ENCODE results near the gene TMEM140.

TMEM140 gene

GRCh38 chr7:135197906-135198655 lies 50.2 kb downstream of the TMEM140 start:
- Histone ChIP-seq H2AK5ac (ENCODE audit: low read depth, low read length) (no peak overlapping the region), H3K79me1 (ENCODE audit: low read depth, low read length) (no peaks in the 10 kb centered on the region), H2BK120ac (ENCODE audit: low read depth, low read length) (no peak overlapping the region), H2BK12ac (ENCODE audit: low read length) (no peak overlapping the region), H3K4me1 (ENCODE audit: control insufficient read depth in 2 of 2, insufficient read depth in 1 of 2, low read depth in 1 of 2, low read length in 2 of 2) (peaks cover 2 to 6% of the 10 kb centered on the region in 2 donors), H3K4me3 (ENCODE audit: low read length in 2 of 2) (no peak overlapping the region), H3K27ac (replicated peaks; ENCODE audit: low read length) (no peak overlapping the region), H3K27me3 (ENCODE audit: control insufficient read depth in 3 of 3, insufficient read depth in 3 of 3, low read depth in 1 of 3, low read length in 3 of 3) (no peaks in the 10 kb centered on the region), H4K91ac (ENCODE audit: low read depth, low read length, poor library complexity) (no peak overlapping the region), H2AFZ (ENCODE audit: low read length) (no peak overlapping the region), H3K4ac (ENCODE audit: low read length) (no peak overlapping the region), H3K9ac (ENCODE audit: low read depth, low read length, poor library complexity) (no peak overlapping the region), H3K9me3 (replicated peaks in 1 of 2; ENCODE audit: control insufficient read depth in 2 of 2, insufficient read depth in 1 of 2, low read depth in 1 of 2, low read length in 2 of 2) (no peaks in the 10 kb centered on the region), H4K8ac (ENCODE audit: low read depth, low read length) (no peak overlapping the region), H3K4me2 (ENCODE audit: insufficient read depth, low read length, poor library complexity, severe bottlenecking) (no peak overlapping the region), H3K18ac (ENCODE audit: low read length) (no peak overlapping the region), H2BK5ac (ENCODE audit: low read length) (no peak overlapping the region), H3K36me3 (replicated peaks in 1 of 2; ENCODE audit: control insufficient read depth in 2 of 2, insufficient read depth in 2 of 2, low read length in 2 of 2) (peaks cover 1 to 69% of the 10 kb centered on the region in 2 donors), H3K14ac (ENCODE audit: low read length) (no peak overlapping the region), H3K23ac (ENCODE audit: low read depth, low read length, poor library complexity) (no peak overlapping the region), H2BK15ac (ENCODE audit: low read length) (no peak overlapping the region)
- WGBS, 2 donors (ENCODE audit: extremely low coverage in 2 of 2, insufficient read length in 2 of 2, insufficient replicate concordance in 1 of 2), result no CpG with 5 or more reads among the region's 15 CpGs
- no peak for DNase-seq (ENCODE audit: low spot score)

- Histone ChIP-seq H4K91ac (ENCODE audit: low read depth, low read length, poor library complexity) (no peak overlapping the region), H2BK12ac (ENCODE audit: low read length) (no peak overlapping the region), H3K23ac (ENCODE audit: low read depth, low read length, poor library complexity) (no peak overlapping the region), H3K9me3 (replicated peaks in 1 of 2; ENCODE audit: control insufficient read depth in 2 of 2, insufficient read depth in 1 of 2, low read depth in 1 of 2, low read length in 2 of 2) (no peaks in the 10 kb centered on the region), H3K14ac (ENCODE audit: low read length) (no peak overlapping the region), H4K8ac (ENCODE audit: low read depth, low read length) (no peak overlapping the region), H2BK15ac (ENCODE audit: low read length) (no peak overlapping the region), H3K18ac (ENCODE audit: low read length) (no peak overlapping the region), H2AK5ac (ENCODE audit: low read depth, low read length) (no peak overlapping the region), H3K4ac (ENCODE audit: low read length) (no peak overlapping the region), H3K79me1 (ENCODE audit: low read depth, low read length) (no peaks in the 10 kb centered on the region), H2BK5ac (ENCODE audit: low read length) (no peak overlapping the region), H3K27ac (replicated peaks; ENCODE audit: low read length) (no peak overlapping the region), H3K36me3 (replicated peaks in 1 of 2; ENCODE audit: control insufficient read depth in 2 of 2, insufficient read depth in 2 of 2, low read length in 2 of 2) (peaks cover 1 to 68% of the 10 kb centered on the region in 2 donors), H3K9ac (ENCODE audit: low read depth, low read length, poor library complexity) (no peak overlapping the region), H3K4me1 (ENCODE audit: control insufficient read depth in 2 of 2, insufficient read depth in 1 of 2, low read depth in 1 of 2, low read length in 2 of 2) (peaks cover 0 to 6% of the 10 kb centered on the region in 2 donors), H3K4me2 (ENCODE audit: insufficient read depth, low read length, poor library complexity, severe bottlenecking) (no peak overlapping the region), H2BK120ac (ENCODE audit: low read depth, low read length) (no peak overlapping the region), H2AFZ (ENCODE audit: low read length) (no peak overlapping the region), H3K27me3 (ENCODE audit: control insufficient read depth in 3 of 3, insufficient read depth in 3 of 3, low read depth in 1 of 3, low read length in 3 of 3) (no peaks in the 10 kb centered on the region), H3K4me3 (ENCODE audit: low read length in 2 of 2) (no peak overlapping the region)
- no peak for DNase-seq (ENCODE audit: low spot score)
- WGBS, 2 donors (ENCODE audit: extremely low coverage in 2 of 2, insufficient read length in 2 of 2, insufficient replicate concordance in 1 of 2), result no CpG with 5 or more reads among the region's 4 CpGs
These were observed 51.6 kb downstream of the TMEM140 start for GRCh38 chr7:135199439-135199838.

GRCh38 chr7:135200821-135201331 lies 53.0 kb downstream of the TMEM140 start:
- no peak overlapping the region for H2AK5ac ChIP-seq (ENCODE audit: low read depth, low read length)
- H3K4me3 ChIP-seq (ENCODE audit: low read length in 2 of 2), result no peak overlapping the region
- H4K8ac ChIP-seq (ENCODE audit: low read depth, low read length), result no peak overlapping the region
- H3K9ac ChIP-seq (ENCODE audit: low read depth, low read length, poor library complexity), result no peak overlapping the region
- no peak for DNase-seq (ENCODE audit: low spot score)
- H3K4ac ChIP-seq (ENCODE audit: low read length), result no peak overlapping the region
- H2BK15ac ChIP-seq (ENCODE audit: low read length), result no peak overlapping the region
- no peaks in the 10 kb centered on the region for H3K79me1 ChIP-seq (ENCODE audit: low read depth, low read length)
- H4K91ac ChIP-seq (ENCODE audit: low read depth, low read length, poor library complexity), result no peak overlapping the region
- H3K4me2 ChIP-seq (ENCODE audit: insufficient read depth, low read length, poor library complexity, severe bottlenecking), result no peak overlapping the region
- no peaks in the 10 kb centered on the region for H3K9me3 ChIP-seq (replicated peaks in 1 of 2; ENCODE audit: control insufficient read depth in 2 of 2, insufficient read depth in 1 of 2, low read depth in 1 of 2, low read length in 2 of 2)
- WGBS, 2 donors (ENCODE audit: extremely low coverage in 2 of 2, insufficient read length in 2 of 2, insufficient replicate concordance in 1 of 2), result no CpG with 5 or more reads among the region's 3 CpGs
- peaks cover 0 to 6% of the 10 kb centered on the region in 2 donors for H3K4me1 ChIP-seq (ENCODE audit: control insufficient read depth in 2 of 2, insufficient read depth in 1 of 2, low read depth in 1 of 2, low read length in 2 of 2)
- H3K14ac ChIP-seq (ENCODE audit: low read length), result no peak overlapping the region
- no peak overlapping the region for H2BK12ac ChIP-seq (ENCODE audit: low read length)
- H3K23ac ChIP-seq (ENCODE audit: low read depth, low read length, poor library complexity), result no peak overlapping the region
- no peak overlapping the region for H3K27ac ChIP-seq (replicated peaks; ENCODE audit: low read length)
- H2BK5ac ChIP-seq (ENCODE audit: low read length), result no peak overlapping the region
- no peak overlapping the region for H2AFZ ChIP-seq (ENCODE audit: low read length)
- H3K36me3 ChIP-seq (replicated peaks in 1 of 2; ENCODE audit: control insufficient read depth in 2 of 2, insufficient read depth in 2 of 2, low read length in 2 of 2), result peaks cover 1 to 72% of the 10 kb centered on the region in 2 donors
- H3K27me3 ChIP-seq (ENCODE audit: control insufficient read depth in 3 of 3, insufficient read depth in 3 of 3, low read depth in 1 of 3, low read length in 3 of 3), result no peaks in the 10 kb centered on the region
- H2BK120ac ChIP-seq (ENCODE audit: low read depth, low read length), result no peak overlapping the region
- no peak overlapping the region for H3K18ac ChIP-seq (ENCODE audit: low read length)

- WGBS, 2 donors (ENCODE audit: extremely low coverage in 2 of 2, insufficient read length in 2 of 2, insufficient replicate concordance in 1 of 2), result no CpG with 5 or more reads among the region's 2 CpGs
- peaks cover 0 to 6% of the 10 kb centered on the region in 2 donors for H3K4me1 ChIP-seq (ENCODE audit: control insufficient read depth in 2 of 2, insufficient read depth in 1 of 2, low read depth in 1 of 2, low read length in 2 of 2)
- H3K4me3 ChIP-seq (ENCODE audit: low read length in 2 of 2), result no peak overlapping the region
- no peak overlapping the region for H4K8ac ChIP-seq (ENCODE audit: low read depth, low read length)
- no peaks in the 10 kb centered on the region for H3K79me1 ChIP-seq (ENCODE audit: low read depth, low read length)
- no peak overlapping the region for H2AK5ac ChIP-seq (ENCODE audit: low read depth, low read length)
- no peak overlapping the region for H3K18ac ChIP-seq (ENCODE audit: low read length)
- H3K4ac ChIP-seq (ENCODE audit: low read length), result no peak overlapping the region
- H3K14ac ChIP-seq (ENCODE audit: low read length), result no peak overlapping the region
- no peak overlapping the region for H4K91ac ChIP-seq (ENCODE audit: low read depth, low read length, poor library complexity)
- no peak overlapping the region for H2BK120ac ChIP-seq (ENCODE audit: low read depth, low read length)
- no peak overlapping the region for H2BK5ac ChIP-seq (ENCODE audit: low read length)
- H2BK15ac ChIP-seq (ENCODE audit: low read length), result no peak overlapping the region
- H2AFZ ChIP-seq (ENCODE audit: low read length), result no peak overlapping the region
- no peak overlapping the region for H3K23ac ChIP-seq (ENCODE audit: low read depth, low read length, poor library complexity)
- DNase-seq (ENCODE audit: low spot score), result no peak
- no peak overlapping the region for H3K4me2 ChIP-seq (ENCODE audit: insufficient read depth, low read length, poor library complexity, severe bottlenecking)
- peaks cover 1 to 67% of the 10 kb centered on the region in 2 donors for H3K36me3 ChIP-seq (replicated peaks in 1 of 2; ENCODE audit: control insufficient read depth in 2 of 2, insufficient read depth in 2 of 2, low read length in 2 of 2)
- no peaks in the 10 kb centered on the region for H3K27me3 ChIP-seq (ENCODE audit: control insufficient read depth in 3 of 3, insufficient read depth in 3 of 3, low read depth in 1 of 3, low read length in 3 of 3)
- H3K9ac ChIP-seq (ENCODE audit: low read depth, low read length, poor library complexity), result no peak overlapping the region
- H3K27ac ChIP-seq (replicated peaks; ENCODE audit: low read length), result no peak overlapping the region
- no peak overlapping the region for H2BK12ac ChIP-seq (ENCODE audit: low read length)
- H3K9me3 ChIP-seq (replicated peaks in 1 of 2; ENCODE audit: control insufficient read depth in 2 of 2, insufficient read depth in 1 of 2, low read depth in 1 of 2, low read length in 2 of 2), result no peaks in the 10 kb centered on the region
These were observed 53.5 kb downstream of the TMEM140 start for GRCh38 chr7:135201350-135201749.
